Activated CD4-positive, CD25-positive, alpha-beta regulatory T cell (primary cell): ENCODE measurements around the gene FTO.

Source experiments
- DNase-seq, 4 experiments: peaks; one replicate each; lab custom pipeline; 2025; lab: John Stamatoyannopoulos, UW

Gene FTO

DNA sequence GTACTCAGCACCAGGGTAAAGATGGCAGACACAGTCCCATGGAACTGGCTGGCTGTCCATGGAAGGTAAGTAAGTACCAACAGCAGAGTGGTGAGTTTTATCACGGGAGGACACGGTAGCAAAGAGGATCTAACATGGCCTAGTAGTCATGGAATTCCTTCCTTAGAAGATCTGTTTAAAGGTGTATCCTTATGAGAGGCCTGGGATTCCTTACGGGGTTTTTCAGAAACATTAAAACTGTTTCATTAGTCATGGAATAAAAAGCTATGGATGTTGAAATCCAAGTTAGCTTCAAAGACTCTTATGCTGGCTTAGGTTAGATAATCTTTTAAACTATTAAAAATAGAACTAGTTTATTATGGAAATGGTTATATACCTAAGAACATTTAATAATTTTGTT lies 7.4 kb downstream of the FTO start:
- DNase-seq, result no peak

DNA sequence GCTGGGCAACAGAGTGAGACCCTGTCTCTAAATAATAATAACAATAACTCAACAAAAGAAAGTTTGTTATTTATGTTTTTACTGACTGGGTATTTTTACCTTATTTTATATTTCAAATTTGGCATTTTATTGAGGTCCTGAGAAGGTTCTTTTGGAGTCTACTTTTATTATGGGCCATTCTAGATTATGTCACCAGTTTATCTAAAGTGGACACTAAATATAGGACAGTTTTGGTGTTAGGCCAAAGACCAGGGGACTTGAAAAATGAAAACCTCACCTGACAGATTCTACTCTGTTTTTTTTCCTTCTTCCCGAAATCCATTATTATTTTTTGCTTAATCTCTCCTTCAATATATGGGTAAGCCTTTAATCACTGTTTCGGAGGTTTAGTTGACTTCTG lies 8.1 kb downstream of the FTO start:
- DNase-seq, result no peak

DNA sequence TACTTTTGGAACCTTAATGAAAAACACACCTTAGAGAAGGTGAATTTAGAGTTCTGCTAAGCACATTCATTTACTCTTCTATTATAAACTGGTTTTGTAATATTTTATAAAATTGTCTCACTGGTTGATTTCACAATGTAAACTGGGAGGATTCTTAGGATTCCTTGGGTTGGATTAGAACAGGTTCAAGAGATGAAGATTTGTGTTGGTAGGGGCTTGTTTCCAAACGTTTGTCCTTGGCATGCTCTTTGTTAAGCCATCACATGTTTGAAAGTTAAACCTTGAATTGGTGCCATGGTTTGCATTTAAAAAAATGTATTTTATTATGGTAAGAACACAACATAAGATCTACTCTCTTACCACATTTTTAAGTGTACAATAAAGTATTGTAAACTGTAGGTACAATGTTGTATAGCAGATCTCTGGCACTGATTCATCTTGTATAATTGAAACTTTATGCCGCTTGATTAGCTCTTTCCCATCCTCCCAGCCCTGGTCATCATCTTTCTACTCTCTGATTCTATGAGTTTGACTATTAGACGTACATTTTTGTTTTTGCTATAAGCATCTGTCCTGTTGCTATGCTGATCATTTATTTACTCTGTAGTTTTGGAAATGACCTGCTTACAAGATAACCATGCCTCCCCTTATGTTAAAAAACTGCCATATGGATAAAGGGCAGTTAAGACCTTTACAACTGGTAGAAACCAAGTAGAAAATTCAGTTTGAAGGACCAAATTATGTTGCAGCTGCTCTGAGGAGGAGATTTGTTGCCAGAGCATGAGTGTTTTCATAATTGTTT lies 9.6 kb downstream of the FTO start:
- DNase-seq, result no peak

DNA sequence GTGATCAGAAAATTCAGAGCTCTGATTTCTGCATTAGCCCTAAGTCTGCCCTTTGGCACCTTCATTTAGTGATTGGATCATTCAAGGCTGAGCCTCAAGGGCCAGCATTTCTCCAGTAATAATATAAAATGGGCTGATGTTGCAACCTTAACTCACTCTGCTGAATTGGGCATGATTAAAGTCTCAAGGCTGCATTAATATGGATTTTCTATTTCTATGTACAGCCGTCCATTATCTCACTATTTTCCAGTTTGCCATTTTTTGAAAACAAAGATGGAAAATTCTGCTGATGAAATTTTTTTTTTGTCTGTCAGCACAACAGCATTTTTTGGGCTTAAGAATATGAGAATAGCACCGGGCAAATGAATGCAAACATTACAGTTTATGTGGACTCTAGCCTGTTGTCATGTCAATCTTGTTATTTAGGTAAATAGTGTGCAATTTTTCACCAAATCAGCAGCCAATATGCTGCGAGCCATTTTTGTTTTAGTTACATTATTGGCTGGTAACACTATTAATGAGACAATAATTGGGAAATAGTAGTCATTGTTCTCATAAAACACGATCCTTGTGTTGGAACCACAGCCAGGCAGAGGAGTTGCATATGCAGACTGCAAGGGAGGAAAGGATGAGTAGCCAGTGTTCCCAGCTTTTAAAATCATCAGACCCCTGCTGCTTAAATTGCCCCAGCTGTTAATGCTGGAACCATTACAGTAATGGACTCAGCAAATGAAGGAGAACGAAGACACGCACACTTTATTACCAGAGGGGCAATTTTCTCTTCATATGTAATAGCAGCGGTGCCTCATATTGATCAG lies 10.5 kb downstream of the FTO start:
- no peak for DNase-seq

DNA sequence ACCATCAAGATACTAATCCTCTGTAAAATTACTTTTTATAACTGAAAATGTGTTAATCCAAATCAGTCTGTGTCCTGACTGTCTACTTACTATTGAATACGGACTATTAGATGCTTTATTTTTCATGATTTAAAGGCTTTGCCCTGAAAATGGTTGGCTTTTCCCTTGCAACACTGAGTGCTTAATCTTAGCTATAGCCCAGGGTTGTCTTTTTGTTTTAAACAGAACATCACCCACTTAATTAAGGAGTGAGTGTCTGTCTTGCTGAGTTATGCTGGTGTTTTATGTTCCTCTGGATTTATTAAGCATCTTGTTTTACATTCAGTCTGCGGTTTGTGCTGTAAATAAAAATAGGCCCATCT lies 11.0 kb downstream of the FTO start:
- no peak for DNase-seq

DNA sequence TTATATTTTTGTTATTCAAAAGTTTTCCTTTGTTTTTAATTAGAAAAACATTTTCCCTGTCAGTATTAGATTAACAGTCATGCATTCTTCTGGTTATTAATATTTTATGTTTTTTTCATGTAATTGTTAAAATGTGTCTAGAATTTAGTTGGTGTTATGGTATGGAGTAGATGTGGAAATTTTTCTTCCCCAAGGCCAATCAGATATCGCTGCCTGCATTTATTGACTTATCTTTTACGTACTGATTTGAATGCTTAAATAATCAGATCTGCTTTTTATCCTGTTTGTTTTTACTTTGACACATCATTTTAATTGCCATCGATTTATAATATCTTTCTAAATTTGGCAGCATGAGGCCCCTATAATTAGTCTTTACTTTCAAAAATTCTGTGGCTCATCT lies 13.6 kb downstream of the FTO start:
- DNase-seq, result no peak

DNA sequence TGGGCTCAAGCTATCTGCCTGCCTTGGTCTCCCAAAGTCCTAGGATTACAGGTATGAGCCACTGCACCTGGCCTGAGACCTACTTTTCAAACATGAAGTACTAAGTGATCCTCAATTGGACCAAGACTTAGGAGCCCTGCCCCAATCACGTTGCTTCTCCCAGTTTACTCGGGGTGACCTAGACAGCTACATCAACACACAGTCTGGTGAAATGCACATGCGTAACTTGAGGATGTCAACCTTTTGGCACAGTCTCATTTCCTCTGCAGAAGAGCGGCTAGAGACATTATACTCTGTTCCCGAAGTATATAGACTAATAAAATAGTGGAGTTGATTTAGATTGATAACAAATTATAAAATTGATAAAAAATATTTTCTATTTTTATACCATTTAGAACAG lies 17.1 kb downstream of the FTO start:
- DNase-seq, result no peak

DNA sequence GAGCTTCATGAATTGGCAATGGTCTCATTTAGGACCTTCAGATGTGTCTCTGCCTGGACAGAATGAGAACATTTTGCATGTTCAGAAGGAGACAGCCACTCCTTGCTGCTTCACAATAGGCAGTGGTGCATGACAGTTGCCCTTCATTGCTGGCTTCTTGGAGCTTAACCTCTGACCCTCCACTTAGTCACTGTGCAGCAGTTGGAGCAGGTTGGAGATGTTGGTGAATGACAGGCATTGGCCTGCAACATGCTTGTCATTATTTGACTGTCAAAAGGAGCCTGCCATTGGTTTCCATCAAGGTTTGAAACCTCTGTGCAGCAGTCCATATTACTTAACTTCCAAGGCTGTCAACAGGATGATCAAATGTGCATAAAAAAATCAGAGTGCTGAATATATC lies 22.7 kb downstream of the FTO start:
- no peak for DNase-seq

DNA sequence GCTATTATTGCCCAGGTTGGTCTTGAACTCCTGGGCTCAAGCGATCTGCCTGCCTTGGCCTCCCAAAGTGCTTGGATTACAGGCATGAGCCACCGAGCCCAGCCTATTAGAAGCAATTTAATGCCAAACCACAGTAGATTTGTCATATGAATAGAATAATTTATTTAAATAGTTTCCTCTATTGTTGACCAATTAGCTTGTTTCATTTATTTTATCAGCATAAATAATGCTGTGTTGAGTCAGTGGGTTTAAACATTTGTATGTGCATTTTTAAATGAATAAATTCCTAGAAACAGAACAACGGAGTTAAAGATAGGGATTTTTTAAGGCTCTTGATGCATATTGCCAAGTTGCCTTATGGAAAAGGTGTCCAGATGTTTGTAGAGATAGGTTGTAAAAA lies 26.7 kb downstream of the FTO start:
- DNase-seq, result no peak

DNA sequence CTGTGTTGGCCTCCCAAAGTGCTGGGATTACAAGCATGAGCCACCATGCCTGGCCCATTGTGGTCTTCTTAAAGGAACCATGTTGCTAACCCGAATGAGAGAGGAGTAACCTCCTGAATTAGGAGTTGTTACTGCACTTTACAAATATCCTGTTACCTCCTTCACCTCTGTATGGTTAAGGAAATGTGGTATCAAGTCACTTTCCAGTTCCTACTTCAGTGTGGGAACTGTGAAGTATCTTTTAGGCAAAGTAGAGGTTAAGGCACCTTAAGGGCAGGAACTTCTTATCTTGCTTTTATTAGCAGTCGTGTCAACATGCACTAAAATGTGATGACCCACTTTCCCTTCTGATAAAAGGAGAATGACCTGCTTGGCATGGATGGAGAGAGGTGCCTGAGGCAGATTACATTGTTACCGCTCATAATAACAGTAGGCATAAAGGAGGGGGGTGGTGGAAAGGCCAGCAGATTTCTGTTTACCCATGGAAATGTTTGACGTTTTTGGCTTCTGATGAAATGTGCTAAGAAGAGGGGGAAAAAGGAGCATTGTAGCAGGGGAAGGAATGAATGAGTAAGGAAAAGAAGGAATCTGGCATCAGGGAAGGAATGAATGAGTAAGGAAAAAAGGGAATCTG lies 28.5 kb downstream of the FTO start:
- DNase-seq, result no peak

DNA sequence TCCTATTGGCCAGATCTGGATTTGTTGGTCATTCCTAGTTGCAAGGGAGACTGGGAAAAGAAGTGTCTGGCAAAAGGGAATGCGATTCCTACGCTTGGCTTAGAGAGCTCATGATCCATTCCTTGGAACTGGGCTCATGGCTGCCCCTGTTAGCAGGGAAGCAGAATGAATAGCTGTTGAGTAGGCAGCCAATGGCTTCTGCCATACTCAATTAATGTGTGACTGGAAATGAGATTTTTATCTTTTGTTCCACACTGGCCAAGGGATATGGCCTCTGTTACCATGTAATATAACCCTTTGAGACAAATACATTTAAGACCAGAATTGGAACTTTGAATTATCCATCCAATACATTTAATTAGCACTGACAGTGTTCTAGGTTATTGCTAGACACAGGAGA lies 31.0 kb downstream of the FTO start:
- DNase-seq, result no peak

DNA sequence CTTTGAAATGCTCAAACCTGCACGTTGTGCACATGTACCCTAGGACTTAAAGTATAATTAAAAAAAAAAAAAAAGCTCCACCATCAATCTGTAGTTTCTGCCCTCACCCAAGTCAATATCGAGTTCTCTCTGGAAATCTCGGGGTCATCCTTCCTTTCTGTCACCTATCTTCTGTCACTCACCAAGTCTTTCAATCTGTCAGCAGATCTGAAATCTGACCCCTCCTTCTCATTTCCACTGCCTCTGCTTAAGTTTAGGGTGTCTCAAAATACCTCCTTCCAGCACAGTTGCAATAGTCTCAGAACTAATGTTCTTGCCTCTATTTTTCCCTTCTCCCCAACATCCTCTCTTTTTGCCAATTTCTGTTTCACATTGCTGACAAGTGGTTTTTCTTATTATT lies 32.3 kb downstream of the FTO start:
- no peak for DNase-seq

DNA sequence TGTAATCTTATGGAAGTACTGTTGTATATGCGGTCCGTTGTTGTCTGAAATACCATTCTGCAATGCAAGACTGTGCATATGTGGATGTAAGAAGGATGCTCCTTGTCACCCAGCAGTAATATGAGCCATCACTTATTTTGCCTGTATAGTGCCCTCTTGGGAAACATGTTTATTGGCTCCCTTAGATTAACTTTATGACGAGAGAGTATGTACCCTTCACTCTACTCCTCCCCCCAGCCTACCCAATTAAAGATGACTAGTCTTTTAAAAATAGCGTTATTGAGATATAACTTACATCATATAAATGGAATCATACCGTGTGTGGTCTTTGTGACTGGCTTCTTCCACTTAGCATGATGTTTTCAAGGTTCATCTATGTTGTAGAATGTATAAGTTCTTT lies 33.6 kb downstream of the FTO start:
- DNase-seq, result no peak

DNA sequence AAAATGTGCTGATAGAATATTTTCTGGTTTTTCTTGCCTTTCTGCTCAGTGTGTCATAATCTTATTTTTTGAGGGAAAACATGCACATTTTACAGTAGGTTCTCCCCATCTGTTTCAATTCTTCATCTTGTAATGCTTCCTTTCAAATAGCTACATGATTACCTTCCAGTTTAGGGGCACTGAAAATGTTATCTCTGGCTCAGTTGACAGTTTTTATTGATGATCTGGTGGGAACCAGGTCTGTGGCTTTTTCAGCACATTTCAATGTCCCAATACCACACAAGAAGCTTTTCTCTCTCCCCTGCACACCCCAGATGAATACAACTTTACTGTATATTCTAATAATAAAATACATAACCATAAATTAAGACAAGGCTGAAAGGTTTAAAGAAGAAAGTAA lies 36.5 kb downstream of the FTO start:
- DNase-seq, result no peak

DNA sequence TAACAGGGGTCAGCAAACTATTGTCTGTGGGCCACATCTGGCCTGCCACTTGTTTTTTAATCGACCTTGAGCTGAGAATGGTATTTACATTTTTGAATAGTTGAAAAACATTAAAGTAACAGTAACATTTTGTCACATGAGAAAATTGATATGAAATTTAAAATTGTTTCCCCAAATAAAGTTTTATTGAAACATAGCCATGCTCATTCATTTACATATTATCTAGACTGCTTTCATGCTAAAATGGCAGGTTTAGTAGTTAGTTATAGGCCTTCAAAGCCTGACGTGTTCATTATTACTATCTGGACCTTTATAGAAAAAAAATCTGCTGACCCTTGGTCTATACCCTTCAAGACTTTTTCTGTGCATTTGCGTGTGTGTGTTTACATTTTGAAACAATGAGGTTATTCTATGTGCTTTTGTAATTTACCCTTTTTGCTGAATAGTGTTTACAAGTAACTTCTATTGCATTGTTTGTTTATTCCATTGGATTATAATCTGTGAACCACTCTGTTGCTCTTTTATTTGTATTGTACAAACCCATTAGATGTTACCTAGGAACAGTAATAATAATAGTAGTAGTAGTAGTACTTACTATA lies 37.1 kb downstream of the FTO start:
- no peak for DNase-seq

DNA sequence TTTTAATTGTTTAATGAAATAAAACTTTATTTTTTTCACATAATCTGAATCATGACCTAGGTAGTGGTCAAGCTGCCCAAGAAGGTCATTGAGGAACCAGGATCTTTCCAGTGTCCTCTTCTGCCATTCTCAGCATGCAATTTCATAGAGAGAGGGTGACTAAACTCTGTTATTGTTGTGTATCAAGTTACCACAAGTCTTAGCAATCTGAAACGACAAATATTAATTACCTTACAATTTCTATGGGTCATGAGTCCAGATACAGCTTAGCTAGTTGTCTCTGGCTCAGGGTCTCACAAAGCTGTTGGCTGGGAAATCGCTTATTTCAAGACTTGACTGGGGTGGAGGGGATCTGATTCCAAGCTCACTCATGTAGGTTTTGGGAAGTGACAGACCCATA lies 37.6 kb downstream of the FTO start:
- DNase-seq, result no peak

DNA sequence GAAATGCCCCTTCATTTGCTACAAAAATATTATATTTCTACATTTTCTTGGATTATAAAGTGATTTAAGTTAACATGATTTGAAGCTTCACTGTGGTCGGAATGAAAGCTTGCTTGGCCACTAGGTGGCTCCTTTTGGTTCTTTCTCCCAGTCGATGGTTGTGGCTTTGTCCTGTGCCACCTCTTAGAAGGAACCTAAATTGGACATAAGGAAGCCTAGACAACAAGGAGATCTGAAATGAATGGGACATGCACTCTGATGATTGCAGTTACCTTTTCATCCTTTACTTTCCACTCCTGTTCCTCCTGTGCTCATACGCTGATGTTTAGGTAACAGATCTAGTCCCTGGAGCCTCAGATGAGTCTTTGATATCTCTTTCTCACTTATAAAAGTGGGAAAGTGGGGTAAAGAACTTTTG lies 39.2 kb downstream of the FTO start:
- no peak for DNase-seq

DNA sequence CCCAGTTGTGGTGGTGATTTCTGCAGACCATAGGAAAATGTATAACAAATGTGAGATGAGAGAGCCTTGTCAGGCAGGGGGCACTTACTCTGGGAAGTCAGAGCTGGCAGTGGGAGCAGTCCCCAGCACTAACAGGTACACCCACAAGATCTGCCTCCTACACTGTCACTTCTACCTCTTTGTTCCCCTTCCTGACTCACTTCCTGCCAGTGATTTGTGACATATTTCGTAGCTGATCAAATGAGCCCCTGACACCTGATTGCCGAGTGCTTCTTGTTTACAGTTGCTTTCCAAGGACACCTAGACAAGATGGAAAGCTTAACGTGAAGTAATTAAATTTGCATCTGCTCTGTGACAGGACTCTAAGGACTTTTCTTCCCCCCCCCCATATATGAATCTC lies 40.5 kb downstream of the FTO start:
- no peak for DNase-seq

DNA sequence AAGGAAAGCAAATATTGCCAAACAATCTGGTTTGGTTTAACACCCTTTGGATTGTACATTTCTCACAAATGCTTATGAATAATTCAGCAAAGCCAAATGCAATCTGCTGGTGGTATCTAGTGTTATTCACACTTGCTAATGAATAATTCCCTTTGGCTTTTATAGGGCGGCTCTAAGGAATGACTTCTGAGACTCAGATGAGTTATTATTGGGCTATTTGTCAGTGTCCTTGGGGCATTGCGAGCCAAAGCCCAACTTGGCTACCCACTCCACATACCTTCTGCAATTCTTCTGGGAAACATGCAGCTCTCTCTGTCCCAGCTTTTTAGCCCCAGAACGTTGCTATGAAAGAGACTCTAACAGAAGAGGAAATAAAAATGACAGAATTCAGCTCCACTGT lies 41.1 kb downstream of the FTO start:
- DNase-seq, result no peak

DNA sequence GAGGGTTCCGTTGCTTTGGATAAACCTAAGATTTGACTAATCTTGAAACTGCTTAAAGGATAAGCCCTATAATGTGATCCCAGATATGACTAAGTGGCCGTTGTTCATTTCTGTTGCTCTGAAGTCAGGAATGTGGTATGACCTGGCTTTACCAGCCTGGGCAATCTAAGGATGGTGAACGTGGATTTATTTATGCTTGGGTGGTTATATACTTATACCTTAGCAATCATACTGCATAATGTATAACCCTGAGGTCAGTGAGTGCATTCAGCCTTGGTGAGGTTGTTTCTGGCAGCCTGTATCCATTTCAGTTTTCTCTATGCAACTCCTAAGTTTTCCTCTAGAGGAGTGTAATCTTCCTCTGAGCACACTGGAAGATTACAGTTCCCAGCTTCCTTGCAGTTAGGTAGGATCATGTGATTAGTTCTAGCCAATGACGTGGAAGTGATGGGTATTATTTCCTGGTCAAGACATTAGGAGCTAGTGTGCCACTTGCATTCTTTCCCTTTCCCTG lies 41.9 kb downstream of the FTO start:
- no peak for DNase-seq

DNA sequence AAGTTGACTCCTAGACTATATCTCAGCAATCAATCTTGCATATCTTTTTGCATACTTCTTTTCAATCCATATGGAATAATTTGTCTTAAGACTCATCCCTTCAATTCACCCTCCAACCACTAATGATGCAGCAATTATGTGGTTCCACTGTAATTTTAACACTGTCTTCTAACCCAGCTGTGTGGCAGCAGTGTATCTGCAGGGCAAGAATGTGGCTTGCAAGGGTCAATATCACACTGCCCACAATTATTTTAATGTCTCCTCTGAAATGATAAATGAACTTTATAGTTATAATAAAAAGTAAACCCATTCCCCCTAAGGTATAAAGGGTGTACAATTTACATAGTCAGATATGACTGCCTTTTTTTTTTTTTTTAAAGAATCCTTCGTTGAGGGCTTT lies 48.6 kb downstream of the FTO start:
- no peak for DNase-seq

DNA sequence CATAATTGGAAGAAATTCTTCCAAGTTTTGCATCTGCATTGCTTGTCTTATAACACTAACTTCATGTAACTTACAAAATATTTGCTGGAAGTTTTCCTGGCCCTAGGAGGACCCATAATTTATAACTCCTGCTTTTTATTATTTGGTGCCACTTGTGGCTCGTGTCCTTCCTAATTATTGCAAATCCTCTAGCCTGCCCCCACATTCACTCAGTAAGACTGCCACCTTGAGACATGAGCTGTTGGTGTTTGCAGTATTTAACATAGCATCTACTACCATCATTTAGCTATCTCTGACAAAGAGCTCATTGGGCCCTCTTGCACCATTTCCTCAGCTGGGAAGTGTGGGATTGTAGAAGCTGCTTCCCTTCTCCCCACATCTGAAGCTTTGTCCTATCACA lies 49.5 kb downstream of the FTO start:
- no peak for DNase-seq
